Left colon (tissue), 2 donors: ENCODE measurements around the gene GNG7. TPM values are rescaled to one million over a fixed set of nuclear protein-coding genes. Genes with fewer than 3 reads are reported as not detected.
"Not testable (repeated sequence)": the region's sequence is repeated elsewhere in the genome, so short reads cannot be mapped to it uniquely, and the experiment has no call there.

Experiments
- ATAC-seq: fragments of 200-7000 bp; cut with Tn5 transposase; one replicate; pipeline ENCODE4 v1.9.1; 2020; ENCODE audit warnings: mild to moderate bottlenecking, moderate library complexity
- DNase-seq, 2 donors: peaks; one replicate each; pipeline ENCODE4 v3.0.0-alpha.2; 2020
- intact Hi-C, 2 donors: fragments of 100-400 bp; cut with DNase I in 1 of 2; cut with micrococcal nuclease in 1 of 2; formaldehyde crosslinking; loops; one replicate each; pipeline versions ENCODE4 v1.11.2 to v1.14.0; 2022; cut with DNase I, micrococcal nuclease
- total RNA-seq, 2 donors: library from RNA; stranded (reverse); fragmentation: NEBNext Ultra II Directional; extraction: Animal tissue kit (Norgen Biotek cat#: 25700); gene quantifications; one replicate each; pipeline ENCODE4 v1.2.1, GENCODE V29; 2021
- donor health status: DM: no; HTN: no; CAD: no.
- donor health status: DM: yes; HTN: yes; CAD: no.

Gene GNG7
- total RNA-seq, 2 donors from 2014 or later, result 1.4 to 5.3 TPM

DNA sequence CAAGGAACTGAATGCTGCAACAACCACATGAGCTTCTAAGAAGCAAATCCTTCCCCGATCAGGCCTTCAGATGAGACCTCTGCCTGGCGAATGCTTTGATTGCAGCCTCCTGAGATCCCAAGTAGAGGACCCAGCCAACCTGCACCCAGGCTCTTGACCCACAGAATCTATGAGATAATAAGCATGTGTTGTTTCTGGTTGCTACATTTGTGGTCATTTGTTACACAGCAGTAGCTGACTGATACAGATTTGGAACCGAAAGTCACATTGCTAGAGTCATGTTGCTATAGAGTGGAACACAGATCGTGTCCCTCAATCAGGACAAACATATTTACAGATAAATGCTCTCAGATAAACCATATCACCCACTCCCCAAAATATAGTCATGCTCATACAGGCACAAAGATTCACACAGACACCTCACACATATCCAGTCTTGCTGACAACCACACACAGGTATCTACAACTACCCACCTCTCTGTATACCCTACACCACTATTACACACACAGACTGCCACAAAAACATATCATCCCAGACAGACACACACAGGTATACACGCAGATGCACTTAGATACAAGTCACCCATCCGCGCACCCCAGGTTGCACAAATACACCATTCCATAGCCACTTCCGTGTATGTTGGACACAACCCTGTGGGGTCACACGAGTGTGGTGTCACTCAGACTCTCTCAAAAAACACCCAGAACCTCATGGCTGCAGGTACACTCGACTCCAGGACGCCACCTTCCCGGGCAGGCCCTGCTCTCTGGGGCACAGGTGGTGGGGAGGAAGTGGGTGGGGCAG lies 13.2 kb upstream of the GNG7 start:
- intact Hi-C loops, result no loop called here
- ATAC-seq, result no peak
- DNase-seq, result no peak

DNA sequence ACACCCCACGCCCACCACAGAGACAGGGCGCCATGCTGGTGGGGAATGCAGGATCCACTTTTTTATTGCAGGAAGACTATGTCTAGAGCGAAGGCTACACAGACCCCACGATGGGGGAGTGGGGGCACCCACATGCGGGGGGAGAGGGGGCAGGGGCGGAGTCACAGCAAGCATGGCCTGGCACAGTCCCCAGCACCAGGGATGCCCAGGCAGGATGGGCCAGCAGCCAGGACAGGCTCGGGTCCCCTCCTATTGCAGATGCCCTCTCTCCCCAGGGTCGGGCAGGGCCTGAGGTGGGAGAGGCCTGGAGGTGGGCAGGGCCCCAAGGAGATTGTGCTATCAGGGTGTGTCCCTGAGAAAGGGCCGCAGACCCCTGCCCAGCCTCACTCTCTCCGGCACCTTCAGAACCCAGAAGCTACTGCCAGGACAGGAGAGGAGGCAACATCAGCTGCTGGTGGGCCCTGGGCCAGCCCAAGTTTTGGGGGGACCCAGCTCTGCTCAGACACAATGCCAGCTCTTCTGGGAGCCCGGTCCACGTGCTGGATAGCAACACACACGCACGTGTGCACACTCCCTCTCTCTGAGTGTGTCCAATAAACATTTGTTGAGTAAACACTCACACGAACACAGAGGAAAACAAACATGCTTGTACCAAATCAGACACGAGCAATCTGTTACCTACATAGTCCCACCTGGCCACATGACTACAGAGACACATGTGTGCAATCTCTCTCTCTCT lies 12.2 kb upstream of the GNG7 start:
- ATAC-seq, result no peak
- no peak for DNase-seq

DNA sequence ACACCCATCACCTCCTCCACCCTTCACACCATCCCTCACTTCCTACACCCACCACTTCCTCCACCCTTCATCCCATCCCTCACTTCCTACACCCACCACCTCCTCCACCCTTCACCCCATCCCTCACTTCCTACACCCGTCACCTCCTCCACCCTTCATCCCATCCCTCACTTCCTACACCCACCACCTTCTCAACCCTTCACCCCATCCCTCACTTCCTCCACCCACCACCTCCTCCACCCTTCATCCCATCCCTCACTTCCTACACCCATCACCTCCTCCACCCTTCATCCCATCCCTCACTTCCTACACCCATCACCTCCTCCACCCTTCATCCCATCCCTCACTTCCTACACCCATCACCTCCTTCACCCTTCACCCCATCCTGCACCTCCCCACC lies 11.6 kb upstream of the GNG7 start:
- intact Hi-C loops, ATAC-seq, DNase-seq: not testable (repeated sequence)

More for the DNA sequence above, 12.2 kb upstream of the GNG7 start:
- intact Hi-C loops, result no loop called here

DNA sequence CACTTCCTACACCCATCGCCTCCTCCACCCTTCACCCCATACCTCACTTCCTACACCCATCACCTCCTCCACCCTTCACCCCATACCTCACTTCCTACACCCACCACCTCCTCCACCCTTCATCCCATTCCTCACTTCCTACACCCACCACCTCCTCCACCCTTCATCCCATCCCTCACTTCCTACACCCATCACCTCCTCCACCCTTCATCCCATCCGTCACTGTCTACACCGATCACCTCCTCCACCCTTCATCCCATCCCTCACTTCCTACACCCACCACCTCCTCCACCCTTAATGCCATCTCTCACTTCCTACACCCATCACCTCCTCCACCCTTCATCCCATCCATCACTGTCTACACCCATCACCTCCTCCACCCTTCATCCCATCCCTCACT lies 10.7 kb upstream of the GNG7 start:
- DNase-seq, ATAC-seq, intact Hi-C loops: not testable (repeated sequence)

DNA sequence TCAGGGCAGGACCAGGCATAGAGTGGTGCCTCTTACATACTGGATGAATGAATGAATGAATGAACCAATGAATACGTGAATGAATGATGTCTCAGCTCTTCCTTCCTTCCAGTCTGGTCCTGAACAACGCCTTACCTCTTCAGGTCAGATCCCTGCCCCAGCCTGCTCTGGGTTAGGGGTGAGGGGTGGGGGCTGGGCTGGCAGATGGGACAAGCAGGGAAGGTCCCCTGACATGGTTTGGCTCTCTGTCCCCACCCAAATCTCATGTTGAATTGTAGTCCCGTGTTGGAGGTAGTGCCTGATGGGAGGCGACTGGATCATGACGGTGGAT lies 9.3 kb upstream of the GNG7 start:
- intact Hi-C loops, result no loop called here
- no peak for ATAC-seq
- no peak for DNase-seq

DNA sequence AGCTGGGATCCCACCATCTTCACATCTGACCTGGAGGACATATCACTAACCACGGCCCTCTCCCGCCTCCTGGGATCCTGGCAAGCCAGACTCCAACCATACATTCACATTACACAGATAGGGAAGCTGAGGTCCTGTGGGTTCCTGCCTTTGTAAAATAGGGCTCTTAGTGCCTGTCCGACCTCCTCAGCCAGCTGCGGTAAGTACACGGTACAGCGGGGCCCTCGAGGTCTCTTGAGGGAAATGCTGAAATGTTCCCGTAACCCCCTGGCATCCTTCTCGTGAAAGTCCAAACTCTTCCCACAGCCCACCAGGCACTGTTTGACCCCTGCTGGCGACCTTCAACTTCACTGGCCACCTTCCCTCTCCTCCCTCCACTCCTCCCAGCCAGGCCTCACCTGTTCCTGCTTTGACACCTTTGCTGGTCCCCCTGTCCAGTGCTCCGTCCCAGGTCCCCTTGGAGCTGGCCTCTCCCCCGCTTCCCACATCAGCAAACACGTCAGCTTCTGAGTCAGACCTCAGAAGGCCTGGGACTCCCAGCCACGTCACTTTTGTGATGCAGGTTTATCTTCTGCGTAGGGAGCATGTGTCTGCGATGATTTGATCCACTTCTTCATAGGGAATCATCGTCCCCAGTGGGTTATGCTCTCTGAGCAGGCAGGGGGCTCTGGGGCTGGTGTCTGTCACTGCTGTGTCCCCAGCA lies 8.8 kb upstream of the GNG7 start:
- ATAC-seq (no peak), DNase-seq (no peak)
- intact Hi-C loops, result no loop called here

DNA sequence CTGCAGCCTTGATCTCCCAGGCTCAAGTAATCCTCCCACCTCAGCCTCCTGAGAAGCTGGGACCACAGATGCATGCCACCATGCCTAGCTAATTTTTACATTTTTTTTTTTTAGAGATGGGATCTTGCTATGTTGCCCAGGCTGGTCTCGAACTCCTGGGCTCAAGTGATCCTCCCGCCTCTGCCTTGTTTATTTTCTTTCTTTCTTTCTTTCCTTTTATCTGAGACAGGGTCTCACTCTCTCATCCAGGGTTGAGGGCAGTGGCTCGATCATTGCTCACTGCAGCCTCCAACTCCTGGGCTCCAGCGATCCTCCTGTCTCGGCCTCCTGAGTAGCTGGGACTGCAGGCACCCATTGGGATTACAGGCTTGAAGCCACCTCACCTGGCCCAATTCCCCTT lies 3.8 kb upstream of the GNG7 start:
- ATAC-seq, result no peak
- no peak for DNase-seq
- intact Hi-C loops, result no loop called here

DNA sequence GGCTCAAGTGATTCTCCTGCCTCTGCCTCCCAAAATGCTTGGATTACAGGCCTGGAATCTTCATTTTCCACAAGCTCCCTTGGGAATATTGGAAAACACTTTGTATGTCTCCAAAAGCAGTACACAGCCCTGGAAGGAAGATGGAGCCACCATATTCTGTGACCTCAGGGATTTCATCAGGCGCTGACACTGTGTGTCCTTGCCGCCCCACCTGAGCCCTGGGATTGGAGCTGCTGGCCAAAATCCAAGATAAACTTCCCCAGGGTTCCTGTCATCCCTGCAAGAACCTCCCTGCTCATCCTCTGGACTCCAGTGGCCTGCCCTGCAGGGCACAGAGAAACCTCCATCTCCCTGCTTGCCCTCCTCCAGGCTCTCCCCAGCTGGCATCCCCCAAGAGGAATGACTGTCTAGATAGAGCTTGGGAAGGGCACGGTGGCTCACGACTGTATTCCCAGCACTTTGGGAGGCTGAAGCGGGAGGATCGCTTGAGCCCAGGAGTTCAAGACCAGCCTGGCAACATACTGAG lies 1.3 kb upstream of the GNG7 start:
- DNase-seq, result no peak
- ATAC-seq, result no peak
- intact Hi-C loops, result no loop called here

DNA sequence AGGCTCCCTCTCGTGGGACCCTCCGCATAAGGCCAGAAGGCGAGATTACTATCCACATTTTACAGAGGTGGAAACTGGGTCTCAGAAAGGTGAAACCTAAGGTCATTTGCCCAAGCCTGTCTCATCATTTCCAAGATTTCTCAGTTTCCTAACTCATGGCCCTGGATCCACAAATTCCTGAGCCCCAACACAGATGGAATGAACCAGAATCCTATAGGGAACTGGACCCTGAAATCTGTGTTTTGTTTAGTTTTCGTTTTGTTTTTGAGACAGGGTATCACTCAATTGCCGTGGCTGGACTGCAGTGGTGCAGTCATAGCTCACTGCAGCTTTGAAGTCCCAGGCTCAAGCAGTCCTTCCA lies 563 bp upstream of the GNG7 start:
- intact Hi-C loops, result no loop called here
- no peak for ATAC-seq
- DNase-seq, result no peak

DNA sequence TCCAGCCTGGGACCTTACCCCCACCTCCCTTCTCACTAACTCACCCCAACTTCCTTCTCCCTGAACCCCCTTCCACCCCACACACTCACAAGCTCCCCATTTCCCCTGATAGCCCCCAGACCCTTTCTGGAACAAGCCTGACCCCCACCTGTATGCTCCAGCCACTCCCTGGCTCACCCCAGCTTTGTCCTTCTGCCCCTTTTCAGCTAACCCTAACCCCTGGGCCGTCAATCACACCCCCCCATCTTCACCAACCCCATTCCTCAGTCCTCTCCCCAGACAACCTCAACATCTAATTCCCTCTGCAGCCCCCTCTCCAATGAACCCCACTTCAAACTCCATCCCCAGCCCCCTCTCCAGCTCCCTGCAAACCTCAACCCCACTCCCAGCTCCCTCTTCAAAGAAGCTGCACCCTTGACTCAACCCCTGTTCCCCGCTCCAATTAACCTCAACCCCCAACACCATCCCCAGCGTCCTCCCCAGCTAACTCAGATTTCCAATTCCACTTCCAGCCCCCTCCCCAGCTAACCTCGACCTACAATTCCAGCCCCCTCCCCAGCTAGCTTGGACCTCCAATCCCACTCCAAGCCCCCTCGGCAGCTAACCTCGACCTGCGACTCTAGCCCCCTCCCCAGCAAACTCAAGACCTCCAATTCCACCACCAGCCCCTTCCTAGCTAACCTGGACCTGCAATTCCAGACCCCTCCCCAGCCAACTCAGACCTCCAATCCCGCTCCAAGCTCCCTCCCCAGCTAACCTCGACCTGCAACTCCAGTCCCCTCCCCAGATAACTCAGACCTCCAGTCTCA lies 929 bp downstream of the GNG7 start:
- intact Hi-C loops, result no loop called here
- no peak for DNase-seq
- no peak for ATAC-seq

DNA sequence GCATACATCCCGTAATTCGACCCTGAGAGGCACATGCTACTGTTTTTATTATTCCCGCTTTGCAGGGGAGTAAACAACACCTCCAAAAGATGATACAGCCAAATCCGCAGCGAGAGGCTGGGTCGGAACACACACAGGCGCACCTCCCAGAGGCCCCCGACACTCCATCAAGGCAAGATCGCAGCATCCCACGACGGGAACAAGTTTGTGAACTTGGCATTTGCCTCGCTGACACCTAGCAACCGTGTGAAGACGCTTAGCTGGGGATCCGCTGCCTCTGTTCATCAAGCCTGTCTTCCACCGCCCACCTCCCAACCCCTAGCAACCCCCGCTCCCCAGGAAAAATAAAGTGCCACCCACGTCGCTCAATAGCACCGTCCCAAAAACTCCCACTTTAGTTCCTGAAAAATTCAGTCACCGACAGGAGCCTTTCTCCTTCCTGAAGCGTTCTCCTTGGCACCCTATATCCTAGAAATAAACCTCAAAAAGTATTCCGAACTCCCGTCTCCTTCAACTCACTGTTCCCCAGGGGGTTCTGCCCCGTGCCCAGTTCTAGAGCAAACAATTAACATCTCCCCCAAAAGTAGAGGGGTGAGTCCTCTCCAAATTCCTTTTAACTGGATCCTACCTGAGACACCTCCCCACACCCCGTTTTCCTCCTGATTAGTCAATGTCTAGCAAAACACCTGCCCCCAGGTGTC lies 1.7 kb downstream of the GNG7 start:
- ATAC-seq (no peak), DNase-seq (no peak)
- intact Hi-C loops, result no loop called here

DNA sequence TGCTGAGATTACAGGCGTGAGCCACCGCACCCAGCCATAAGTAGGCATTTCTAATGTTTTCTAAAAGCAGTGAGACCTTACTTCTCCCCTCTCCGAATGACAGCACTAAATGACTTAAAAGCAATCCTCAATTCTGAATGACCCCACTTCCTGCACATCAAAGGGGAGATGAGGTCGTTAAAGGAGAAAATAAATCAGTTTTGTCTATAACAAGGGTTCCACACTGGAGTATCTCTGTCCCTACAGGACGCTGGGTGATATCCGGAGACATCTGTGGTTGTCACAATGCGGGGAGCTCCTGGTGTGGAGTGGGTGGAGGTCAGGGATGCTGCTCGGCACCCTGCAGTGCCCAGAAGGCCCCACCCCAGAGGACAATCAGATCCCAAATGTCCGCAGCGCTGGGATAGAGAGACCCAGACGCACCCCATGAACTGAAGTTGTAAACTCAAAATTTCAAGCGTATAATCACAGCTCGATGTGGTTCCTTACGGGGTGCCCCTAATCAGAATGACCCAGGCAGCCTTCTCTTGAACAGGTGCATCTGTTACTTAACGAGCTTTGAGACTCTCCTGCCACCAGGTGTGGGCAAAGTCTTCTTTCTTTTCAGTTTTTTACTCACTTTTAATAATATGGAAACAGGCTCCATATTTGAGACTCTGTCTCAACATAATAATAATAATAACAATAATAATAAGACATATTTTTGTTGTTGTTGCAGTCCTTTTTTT lies 2.9 kb downstream of the GNG7 start:
- intact Hi-C loops, result no loop called here
- DNase-seq (no peak), ATAC-seq (no peak)

DNA sequence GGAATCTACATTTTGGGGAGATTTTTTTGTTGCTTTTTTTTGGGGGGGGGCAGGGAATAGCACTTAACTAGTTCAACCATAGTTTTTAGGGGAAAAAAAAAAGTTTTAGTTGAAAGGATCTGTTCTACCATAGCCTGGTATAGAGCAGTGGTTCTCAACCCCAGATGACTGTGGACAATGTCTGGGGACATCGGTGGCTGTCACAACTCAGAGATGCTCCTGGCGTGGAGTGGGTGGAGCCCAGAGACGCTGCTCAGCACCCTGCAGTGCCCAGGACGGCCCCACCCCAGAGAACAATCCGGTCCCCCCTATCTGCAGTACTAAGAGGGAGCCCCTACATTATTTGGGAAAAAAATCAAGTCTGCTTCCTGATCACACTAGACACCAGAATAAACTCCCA lies 8.3 kb downstream of the GNG7 start:
- DNase-seq, result no peak
- ATAC-seq, result no peak
- intact Hi-C loops, result no loop called here

DNA sequence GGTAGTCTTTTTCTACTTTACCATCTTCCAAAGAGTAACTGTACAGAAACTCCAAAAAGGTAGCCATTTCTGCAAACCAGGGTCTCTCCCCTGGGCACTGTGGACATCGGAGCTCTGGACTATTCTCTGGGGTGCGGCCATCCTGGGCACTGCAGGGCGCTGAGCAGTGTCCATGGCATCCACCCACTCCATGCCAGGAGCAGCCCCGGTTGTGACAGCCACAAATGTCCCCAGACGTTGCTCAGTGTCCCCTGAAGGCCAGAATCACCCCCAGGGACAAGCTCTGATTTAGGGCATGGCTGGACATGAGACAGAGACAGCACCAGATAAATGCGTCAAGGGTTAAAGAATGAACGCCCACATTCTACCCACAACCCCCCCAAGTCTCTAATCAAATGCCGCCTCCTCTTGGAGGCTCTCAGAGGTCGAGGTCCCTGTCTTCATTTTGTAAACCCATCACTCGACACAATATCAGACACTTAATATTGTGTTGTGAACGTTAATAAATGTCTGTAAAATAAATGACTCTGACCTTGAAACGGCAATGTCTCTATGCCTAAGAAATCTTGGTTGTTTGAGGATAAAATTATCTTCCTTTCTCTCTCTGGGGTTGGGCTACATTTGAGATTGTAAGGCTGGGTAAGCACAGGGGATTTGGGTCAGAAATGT lies 8.9 kb downstream of the GNG7 start:
- no peak for ATAC-seq
- intact Hi-C loops, result no loop called here
- DNase-seq, result no peak

DNA sequence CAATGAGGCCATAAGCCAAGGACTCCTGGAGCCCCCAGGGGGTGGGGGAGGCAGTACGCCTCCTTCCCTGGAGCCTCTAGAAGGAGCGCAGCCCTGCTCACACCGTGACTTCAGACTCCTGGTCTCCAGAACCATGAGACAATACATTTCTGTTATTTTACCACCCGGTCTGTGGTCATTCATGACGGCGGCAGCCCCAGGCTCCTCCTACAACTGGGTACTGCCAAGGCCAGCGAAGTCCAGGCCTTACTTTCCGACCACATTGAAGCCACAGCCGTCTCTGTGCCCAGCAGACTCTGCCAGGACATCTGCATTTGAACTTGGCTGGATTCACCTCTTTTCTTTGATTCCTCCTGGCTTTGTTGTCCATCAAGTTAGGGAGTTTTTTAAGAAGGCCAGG lies 10.5 kb downstream of the GNG7 start:
- intact Hi-C loops, result no loop called here
- no peak for ATAC-seq
- DNase-seq, result no peak

DNA sequence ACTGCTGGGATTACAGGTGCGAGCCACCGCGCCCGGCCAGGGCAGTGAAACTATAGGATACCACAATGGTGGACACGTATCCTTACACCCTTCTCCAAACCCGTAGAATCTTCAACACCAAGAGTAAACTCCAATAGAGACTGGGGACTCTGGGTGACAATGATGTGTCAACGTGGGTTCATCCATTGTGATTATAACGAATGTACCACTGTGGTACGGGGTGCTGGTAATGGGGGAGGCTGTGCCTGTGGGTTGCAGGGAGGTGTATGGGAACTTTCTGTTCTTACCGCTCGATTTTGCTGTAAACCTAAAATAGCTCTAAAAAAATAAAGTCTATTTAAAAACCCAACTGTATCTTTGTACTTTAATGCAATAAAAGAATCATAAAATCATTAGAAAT lies 11.6 kb downstream of the GNG7 start:
- intact Hi-C loops, result no loop called here
- ATAC-seq, result no peak
- DNase-seq, result no peak

DNA sequence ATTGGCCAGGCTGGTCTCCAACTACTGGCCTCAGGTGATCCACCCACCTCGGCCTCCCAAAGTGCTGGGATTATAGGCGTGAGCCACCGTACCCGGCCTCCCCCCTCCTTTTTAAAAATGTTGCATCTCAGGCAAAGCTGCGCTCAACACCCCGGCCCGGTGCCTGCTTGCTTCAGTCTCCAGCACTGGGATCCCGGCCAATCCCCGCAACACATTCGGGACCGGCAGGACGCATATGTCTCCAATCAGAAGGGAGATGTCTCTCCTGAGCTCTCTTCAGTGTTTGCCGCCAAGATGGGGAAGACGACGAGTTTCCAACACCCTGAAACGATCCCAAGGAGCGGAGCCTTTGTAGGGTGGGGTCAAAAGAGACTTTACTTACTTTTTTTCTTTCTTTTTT lies 16.1 kb downstream of the GNG7 start:
- DNase-seq, result no peak
- no peak for ATAC-seq
- intact Hi-C loops, result no loop called here
